MM.1S (cell line): ENCODE data around the gene DNAH9.

Experiments
- DNase-seq: peaks from one replicate; pipeline ENCODE4 v3.0.0-alpha.2; 2015
- H2AFZ ChIP-seq: fragments of 300-600 bp; sonication (generic); 2 replicates; pipeline ENCODE4 v1.6.0; 2016; ENCODE audit warnings: antibody characterized with exemption, low read length
- H3F3A ChIP-seq: fragments of 300-600 bp; sonication (generic); 2 replicates; pipeline ENCODE4 v1.6.1; 2016; ENCODE audit warnings: mild to moderate bottlenecking, antibody characterized with exemption, low read length, moderate library complexity, mixed read lengths; ENCODE audit not compliant: insufficient read depth
- H3K27ac ChIP-seq: fragments of 300-600 bp; sonication (generic); 2 replicates; pipeline ENCODE4 v1.5.1; 2016; ENCODE audit warnings: mild to moderate bottlenecking, low read length
- H3K27me3 ChIP-seq: fragments of 300-600 bp; sonication (generic); replicated peaks from 2 replicates; pipeline ENCODE4 v1.6.0; 2016; ENCODE audit warnings: low read length; ENCODE audit not compliant: insufficient read depth
- H3K36me3 ChIP-seq: fragments of 300-600 bp; sonication (generic); replicated peaks from 2 replicates; pipeline ENCODE4 v1.6.1; 2016; ENCODE audit warnings: mild to moderate bottlenecking, low read length, mixed read lengths; ENCODE audit not compliant: insufficient read depth
- H3K4me1 ChIP-seq: fragments of 300-600 bp; sonication (generic); 2 replicates; pipeline ENCODE4 v1.6.1; 2016; ENCODE audit warnings: low read length, mixed read lengths
- H3K4me2 ChIP-seq: fragments of 300-600 bp; sonication (generic); 2 replicates; pipeline ENCODE4 v1.6.0; 2016; ENCODE audit warnings: low read depth, low read length
- H3K4me3 ChIP-seq: fragments of 300-600 bp; sonication (generic); 2 replicates; pipeline ENCODE4 v1.5.1; 2016; ENCODE audit warnings: low read length, mixed read lengths
- H3K79me2 ChIP-seq: fragments of 300-600 bp; sonication (generic); 2 replicates; pipeline ENCODE4 v1.6.1; 2016; ENCODE audit warnings: mixed run types, low read length, mixed read lengths
- H3K9ac ChIP-seq: fragments of 300-600 bp; sonication (generic); 2 replicates; pipeline ENCODE4 v1.6.1; 2016; ENCODE audit warnings: low read length, mixed read lengths
- H3K9me2 ChIP-seq: fragments of 300-600 bp; sonication (generic); replicated peaks from 2 replicates; pipeline ENCODE4 v1.6.1; 2016; ENCODE audit warnings: mild to moderate bottlenecking, low read length, mixed read lengths; ENCODE audit not compliant: insufficient read depth
- H3K9me3 ChIP-seq: fragments of 300-600 bp; sonication (generic); replicated peaks from 2 replicates; pipeline ENCODE4 v1.6.1; 2016; ENCODE audit warnings: mild to moderate bottlenecking, low read length, mixed read lengths; ENCODE audit not compliant: insufficient read depth
- H4K20me1 ChIP-seq: fragments of 300-600 bp; sonication (generic); 2 replicates; pipeline ENCODE4 v1.6.1; 2016; ENCODE audit warnings: mild to moderate bottlenecking, low read length, moderate library complexity, mixed read lengths; ENCODE audit not compliant: insufficient read depth
- EZH2 ChIP-seq: fragments of 300-600 bp; sonication (generic); optimal IDR thresholded peaks from 2 replicates; pipeline ENCODE3; 2017; ENCODE audit warnings: low read depth, mild to moderate bottlenecking, antibody characterized with exemption, low read length, mixed read lengths
- EZH2phosphoT487 ChIP-seq: fragments of 300-600 bp; sonication (generic); IDR thresholded peaks from 2 replicates; pipeline ENCODE4 v1.6.1; 2018; ENCODE audit warnings: antibody characterized with exemption, low read length
- TF ChIP-seq, protein P1 (sequence below): fragments of 300-600 bp; sonication (generic); IDR thresholded peaks from 2 replicates; pipeline ENCODE4 v1.5.1; 2016; ENCODE audit warnings: antibody characterized with exemption, low read length, mixed read lengths

DNAH9 gene

GRCh38 chr17:11589716-11590115, 8.6 kb upstream of the DNAH9 start:
- no peak overlapping the region for H3K27ac ChIP-seq
- no peak overlapping the region for H3K4me2 ChIP-seq
- H3K4me3 ChIP-seq: no peak overlapping the region
- no peaks in the 10 kb centered on the region for H3K36me3 ChIP-seq
- no peaks in the 10 kb centered on the region for H3K79me2 ChIP-seq
- no peaks in the 10 kb centered on the region for H3K4me1 ChIP-seq
- no peaks in the 10 kb centered on the region for H3K27me3 ChIP-seq
- TF ChIP-seq EZH2phosphoT487 (no peak), EZH2 (no peak)
- TF ChIP-seq, protein P1, sequence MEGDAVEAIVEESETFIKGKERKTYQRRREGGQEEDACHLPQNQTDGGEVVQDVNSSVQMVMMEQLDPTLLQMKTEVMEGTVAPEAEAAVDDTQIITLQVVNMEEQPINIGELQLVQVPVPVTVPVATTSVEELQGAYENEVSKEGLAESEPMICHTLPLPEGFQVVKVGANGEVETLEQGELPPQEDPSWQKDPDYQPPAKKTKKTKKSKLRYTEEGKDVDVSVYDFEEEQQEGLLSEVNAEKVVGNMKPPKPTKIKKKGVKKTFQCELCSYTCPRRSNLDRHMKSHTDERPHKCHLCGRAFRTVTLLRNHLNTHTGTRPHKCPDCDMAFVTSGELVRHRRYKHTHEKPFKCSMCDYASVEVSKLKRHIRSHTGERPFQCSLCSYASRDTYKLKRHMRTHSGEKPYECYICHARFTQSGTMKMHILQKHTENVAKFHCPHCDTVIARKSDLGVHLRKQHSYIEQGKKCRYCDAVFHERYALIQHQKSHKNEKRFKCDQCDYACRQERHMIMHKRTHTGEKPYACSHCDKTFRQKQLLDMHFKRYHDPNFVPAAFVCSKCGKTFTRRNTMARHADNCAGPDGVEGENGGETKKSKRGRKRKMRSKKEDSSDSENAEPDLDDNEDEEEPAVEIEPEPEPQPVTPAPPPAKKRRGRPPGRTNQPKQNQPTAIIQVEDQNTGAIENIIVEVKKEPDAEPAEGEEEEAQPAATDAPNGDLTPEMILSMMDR: no peak
- no peaks in the 10 kb centered on the region for H4K20me1 ChIP-seq
- H3K9me3 ChIP-seq: no peaks in the 10 kb centered on the region
- H2AFZ ChIP-seq: no peak overlapping the region
- H3F3A ChIP-seq: no peaks in the 10 kb centered on the region
- DNase-seq: no peak
- H3K9me2 ChIP-seq: no peaks in the 10 kb centered on the region
- H3K9ac ChIP-seq: no peak overlapping the region

DNA sequence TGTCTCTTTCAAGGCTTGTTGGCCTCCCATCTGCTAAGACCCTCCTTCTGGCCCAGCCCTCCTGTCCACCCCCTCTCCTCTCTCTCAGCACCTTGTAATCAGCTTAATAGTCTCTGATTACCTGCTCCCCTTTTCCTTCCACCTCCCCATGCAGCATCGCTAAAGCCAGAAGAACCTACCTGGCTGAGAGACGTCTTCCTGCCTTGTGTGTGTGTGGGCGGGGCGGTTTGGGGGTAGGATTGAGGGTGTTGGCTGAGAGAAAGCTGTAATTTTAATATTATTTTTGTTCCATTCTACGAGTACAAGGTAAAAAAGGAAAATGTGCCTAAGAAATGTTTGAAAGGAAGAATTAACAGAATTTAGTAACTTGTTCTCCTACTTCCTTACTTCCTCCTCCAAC, 3.4 kb downstream of the DNAH9 start:
- Histone ChIP-seq H4K20me1 (no peaks in the 10 kb centered on the region), H3K9ac (no peak overlapping the region), H3K4me3 (no peak overlapping the region), H3K4me2 (no peak overlapping the region), H2AFZ (no peak overlapping the region), H3F3A (no peaks in the 10 kb centered on the region), H3K9me2 (no peaks in the 10 kb centered on the region), H3K36me3 (no peaks in the 10 kb centered on the region), H3K4me1 (no peaks in the 10 kb centered on the region), H3K27me3 (no peaks in the 10 kb centered on the region), H3K9me3 (no peaks in the 10 kb centered on the region), H3K27ac (no peak overlapping the region), H3K79me2 (no peaks in the 10 kb centered on the region)
- DNase-seq: no peak
- TF ChIP-seq EZH2 (no peak), EZH2phosphoT487 (no peak)
- TF ChIP-seq, protein P1: no peak

DNA sequence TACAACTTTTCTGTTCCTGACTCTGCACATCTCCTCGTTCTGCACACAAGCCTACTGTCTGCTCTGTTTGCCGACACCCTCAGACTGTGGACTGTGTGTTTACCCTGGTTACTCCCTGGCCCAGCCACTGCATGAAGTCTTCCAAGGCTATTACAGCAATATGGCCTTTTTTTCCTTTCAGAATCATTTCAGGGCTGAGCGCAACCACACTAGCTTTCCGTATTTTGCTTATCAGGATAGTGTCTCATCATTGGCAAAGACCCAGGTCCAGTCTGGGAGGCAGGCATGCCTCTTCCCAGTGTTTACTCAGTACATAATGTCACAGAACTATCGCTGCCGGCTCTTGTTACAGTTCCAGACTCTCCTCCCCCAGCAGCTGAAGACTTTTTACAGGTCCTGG, 10.1 kb downstream of the DNAH9 start:
- H3K79me2 ChIP-seq: no peaks in the 10 kb centered on the region
- no peaks in the 10 kb centered on the region for H4K20me1 ChIP-seq
- H3K9me2 ChIP-seq: no peaks in the 10 kb centered on the region
- no peaks in the 10 kb centered on the region for H3K27me3 ChIP-seq
- no peaks in the 10 kb centered on the region for H3F3A ChIP-seq
- no peak overlapping the region for H3K27ac ChIP-seq
- H3K9me3 ChIP-seq: no peaks in the 10 kb centered on the region
- H3K9ac ChIP-seq: no peak overlapping the region
- no peaks in the 10 kb centered on the region for H3K4me1 ChIP-seq
- DNase-seq: no peak
- TF ChIP-seq EZH2phosphoT487 (no peak), EZH2 (no peak)
- TF ChIP-seq, protein P1: no peak
- H3K4me2 ChIP-seq: no peak overlapping the region
- H2AFZ ChIP-seq: no peak overlapping the region
- H3K4me3 ChIP-seq: no peak overlapping the region
- H3K36me3 ChIP-seq: no peaks in the 10 kb centered on the region
